K562 treated with DMSO at 1 percent for 12 hours (cell line): ENCODE results near the gene PSD4. TPM values are rescaled to one million over a fixed set of nuclear protein-coding genes. Genes with fewer than 3 reads are reported as not detected.

Source experiments
- total RNA-seq: library from RNA; unstranded; fragments of 300-600 nt; gene quantifications from 2 replicates; pipeline ENCODE4 v1.2.3, GENCODE V29; 2022; ENCODE audit not compliant: insufficient read depth

The PSD4 gene
- total RNA-seq, result 14.1 and 25.0 TPM in 2 replicates

DNA sequence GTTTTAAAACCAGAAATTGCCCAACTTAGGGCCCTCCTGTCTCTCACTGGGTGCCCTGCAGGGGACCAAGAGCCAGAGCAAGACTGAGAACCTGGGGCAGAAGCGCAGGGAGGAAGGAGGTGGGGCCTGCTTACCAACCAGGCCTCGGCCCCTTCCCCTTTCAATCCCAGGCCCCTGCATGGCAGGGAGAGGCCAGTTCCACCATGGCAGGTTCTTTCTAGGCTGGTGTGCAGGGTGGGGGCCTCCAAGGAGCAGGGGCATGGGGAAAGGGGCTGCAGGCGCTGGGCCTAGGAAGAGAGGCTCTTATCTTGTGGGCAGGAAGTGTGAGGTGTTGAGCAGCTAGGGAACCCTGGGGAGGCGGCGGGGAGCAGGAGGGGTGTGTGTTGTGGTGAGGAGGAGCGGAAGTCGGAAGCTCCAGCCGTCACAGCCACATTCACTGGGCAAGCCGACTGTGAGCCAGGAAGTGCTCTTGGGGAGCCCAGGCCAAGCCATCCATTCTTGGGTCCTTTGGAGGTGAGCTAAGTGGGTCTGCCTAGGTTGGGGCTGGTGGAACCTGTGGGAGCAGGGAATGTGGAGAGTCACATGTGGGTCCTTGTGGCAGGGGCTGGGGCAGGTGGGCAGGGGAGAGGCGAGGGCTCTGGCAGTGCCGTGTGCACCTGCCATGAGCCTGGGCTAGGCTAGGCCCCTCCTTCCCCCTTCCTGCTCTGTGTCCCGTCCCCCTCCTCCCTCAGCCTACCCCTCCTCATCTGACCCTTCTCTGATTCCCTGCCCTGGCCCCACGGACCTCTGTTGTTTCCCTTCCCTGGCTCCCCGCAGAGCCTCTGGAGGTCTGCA, at the start of gene PSD4:
Gene PSD4, plus strand, starts transcription at position 430 of the 834 bp plus-strand sequence. CDS start 8,486 bp downstream, outside the sequence.

GRCh38 chr2:113126845-113127645, 46.7 kb upstream of the PSD4 start, which contains the start of gene IL1RN:
TSS of gene IL1RN (plus strand) at chr2:113127598. CDS start at chr2:113127625, 27 bp downstream.

Other genes with a start within 250 kb of the PSD4 start
- gene IL36G, start 196.0 kb upstream of the PSD4 start, total RNA-seq, result not detected in 2 replicates
- gene IL36A, start 168.5 kb upstream of the PSD4 start, total RNA-seq, result not detected in 2 replicates
- gene IL36B, start 121.1 kb upstream of the PSD4 start, total RNA-seq, result not detected in 2 replicates
- gene IL36RN, start 114.8 kb upstream of the PSD4 start, total RNA-seq, result not detected in 2 replicates
- gene IL1F10, start 106.0 kb upstream of the PSD4 start, total RNA-seq, result not detected in 2 replicates
- gene IL1RN, start 46.4 kb upstream of the PSD4 start, total RNA-seq, result not detected in 2 replicates
- 1.6 and 2.9 TPM in 2 replicates for gene PAX8, start 105.0 kb downstream of the PSD4 start, total RNA-seq